ENCODE measurements around the gene EFL1.
"Not testable (repeated sequence)": the region's sequence is repeated elsewhere in the genome, so short reads cannot be mapped to it uniquely, and the experiment has no call there.

GRCh38 chr15:82284381-82284780, 21.8 kb upstream of the EFL1 start:
- TF ChIP-seq CTCF (IDR thresholded peaks at IDR 0.05; ENCODE audit: poor library complexity, severe bottlenecking); EZH2 (IDR thresholded peaks at IDR 0.05; ENCODE audit: borderline replicate concordance, insufficient read depth, low read length, poor library complexity, severe bottlenecking); POLR2AphosphoS5 (IDR thresholded peaks at IDR 0.05); SMC3 (conservative IDR thresholded peaks at IDR 0.05; ENCODE audit: poor library complexity); EP300 (conservative IDR thresholded peaks at IDR 0.05; ENCODE audit: poor library complexity, severe bottlenecking); RAD21 (conservative IDR thresholded peaks at IDR 0.05); TAF1 (IDR thresholded peaks at IDR 0.05; ENCODE audit: low read depth); REST (IDR thresholded peaks at IDR 0.05; ENCODE audit: borderline replicate concordance); MXI1 (conservative IDR thresholded peaks at IDR 0.05; ENCODE audit: poor library complexity, severe bottlenecking): not testable (repeated sequence)
